ENCODE measurements around the gene ADRM1. TPM values are rescaled to one million over a fixed set of nuclear protein-coding genes. Genes with fewer than 3 reads are reported as not detected.

The ADRM1 gene
- total and polyA plus RNA-seq, 10 of the 15 experiments (the other 5 are each of a cell fraction or from before 2014, with no cell fraction given) = 3.4 to 213 (median 95.9) TPM

GRCh38 chr20:62301773-62302340 is 940 bp upstream of the ADRM1 start (continued):
- TF ChIP-seq, protein P1, sequence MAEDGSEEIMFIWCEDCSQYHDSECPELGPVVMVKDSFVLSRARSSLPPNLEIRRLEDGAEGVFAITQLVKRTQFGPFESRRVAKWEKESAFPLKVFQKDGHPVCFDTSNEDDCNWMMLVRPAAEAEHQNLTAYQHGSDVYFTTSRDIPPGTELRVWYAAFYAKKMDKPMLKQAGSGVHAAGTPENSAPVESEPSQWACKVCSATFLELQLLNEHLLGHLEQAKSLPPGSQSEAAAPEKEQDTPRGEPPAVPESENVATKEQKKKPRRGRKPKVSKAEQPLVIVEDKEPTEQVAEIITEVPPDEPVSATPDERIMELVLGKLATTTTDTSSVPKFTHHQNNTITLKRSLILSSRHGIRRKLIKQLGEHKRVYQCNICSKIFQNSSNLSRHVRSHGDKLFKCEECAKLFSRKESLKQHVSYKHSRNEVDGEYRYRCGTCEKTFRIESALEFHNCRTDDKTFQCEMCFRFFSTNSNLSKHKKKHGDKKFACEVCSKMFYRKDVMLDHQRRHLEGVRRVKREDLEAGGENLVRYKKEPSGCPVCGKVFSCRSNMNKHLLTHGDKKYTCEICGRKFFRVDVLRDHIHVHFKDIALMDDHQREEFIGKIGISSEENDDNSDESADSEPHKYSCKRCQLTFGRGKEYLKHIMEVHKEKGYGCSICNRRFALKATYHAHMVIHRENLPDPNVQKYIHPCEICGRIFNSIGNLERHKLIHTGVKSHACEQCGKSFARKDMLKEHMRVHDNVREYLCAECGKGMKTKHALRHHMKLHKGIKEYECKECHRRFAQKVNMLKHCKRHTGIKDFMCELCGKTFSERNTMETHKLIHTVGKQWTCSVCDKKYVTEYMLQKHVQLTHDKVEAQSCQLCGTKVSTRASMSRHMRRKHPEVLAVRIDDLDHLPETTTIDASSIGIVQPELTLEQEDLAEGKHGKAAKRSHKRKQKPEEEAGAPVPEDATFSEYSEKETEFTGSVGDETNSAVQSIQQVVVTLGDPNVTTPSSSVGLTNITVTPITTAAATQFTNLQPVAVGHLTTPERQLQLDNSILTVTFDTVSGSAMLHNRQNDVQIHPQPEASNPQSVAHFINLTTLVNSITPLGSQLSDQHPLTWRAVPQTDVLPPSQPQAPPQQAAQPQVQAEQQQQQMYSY (CRISPR knock-in tag; IDR thresholded peaks at IDR 0.05) = no peak
- TF ChIP-seq RAD51 (IDR thresholded peaks at IDR 0.05) (no peak), ZNF274 (IDR thresholded peaks at IDR 0.05; ENCODE audit: insufficient read depth, insufficient read length) (no peak), FOS (IDR thresholded peaks at IDR 0.05; ENCODE audit: borderline replicate concordance, extremely low read depth, insufficient read length) (no peak), NR2C1 (IDR thresholded peaks at IDR 0.05) (no peak), CHD2 (IDR thresholded peaks at IDR 0.05; ENCODE audit: borderline replicate concordance, low read depth, low read length) (no peak), CBX3 (IDR thresholded peaks at IDR 0.05; ENCODE audit: borderline replicate concordance, low read depth) (no peak), ESRRA (IDR thresholded peaks at IDR 0.05; ENCODE audit: low read length) (no peak), ZSCAN29 (IDR thresholded peaks at IDR 0.05) (no peak), HDAC2 (IDR thresholded peaks at IDR 0.05) (no peak), SMAD5 (IDR thresholded peaks at IDR 0.05; ENCODE audit: low read depth) (no peak), PKNOX1 (IDR thresholded peaks at IDR 0.05) (peak; percentile 7; the same call in 1 of the 2 replicates), ATF3 (IDR thresholded peaks at IDR 0.05; ENCODE audit: borderline replicate concordance, extremely low read depth, low read depth, low read length) (no peak), ZNF217 (IDR thresholded peaks at IDR 0.05) (peak; percentile 98), NBN (IDR thresholded peaks at IDR 0.05) (peak; percentile 77), MAX (IDR thresholded peaks at IDR 0.05; ENCODE audit: low read depth, low read length) (no peak), TCF7 (IDR thresholded peaks at IDR 0.05; ENCODE audit: borderline replicate concordance) (no peak), BRCA1 (IDR thresholded peaks at IDR 0.05; ENCODE audit: low read depth, low read length) (no peak), TARDBP (IDR thresholded peaks at IDR 0.05; ENCODE audit: borderline replicate concordance) (0 out of 2 replicates have a peak, but pooled peaks have one; percentile 41), RBBP5 (conservative IDR thresholded peaks at IDR 0.05) (no peak), ETV6 (conservative IDR thresholded peaks at IDR 0.05 in 1 of 2, IDR thresholded peaks at IDR 0.05 in 1 of 2; ENCODE audit: borderline replicate concordance in 1 of 2, low read depth in 1 of 2) (no peak), IKZF2 (IDR thresholded peaks at IDR 0.05) (peak; percentile 50 to 60; a peak in 3 of 4 replicates), HCFC1 (IDR thresholded peaks at IDR 0.05; ENCODE audit: low read length) (0 out of 2 replicates have a peak, but pooled peaks have one; percentile 16)
- TF ChIP-seq, protein P2, sequence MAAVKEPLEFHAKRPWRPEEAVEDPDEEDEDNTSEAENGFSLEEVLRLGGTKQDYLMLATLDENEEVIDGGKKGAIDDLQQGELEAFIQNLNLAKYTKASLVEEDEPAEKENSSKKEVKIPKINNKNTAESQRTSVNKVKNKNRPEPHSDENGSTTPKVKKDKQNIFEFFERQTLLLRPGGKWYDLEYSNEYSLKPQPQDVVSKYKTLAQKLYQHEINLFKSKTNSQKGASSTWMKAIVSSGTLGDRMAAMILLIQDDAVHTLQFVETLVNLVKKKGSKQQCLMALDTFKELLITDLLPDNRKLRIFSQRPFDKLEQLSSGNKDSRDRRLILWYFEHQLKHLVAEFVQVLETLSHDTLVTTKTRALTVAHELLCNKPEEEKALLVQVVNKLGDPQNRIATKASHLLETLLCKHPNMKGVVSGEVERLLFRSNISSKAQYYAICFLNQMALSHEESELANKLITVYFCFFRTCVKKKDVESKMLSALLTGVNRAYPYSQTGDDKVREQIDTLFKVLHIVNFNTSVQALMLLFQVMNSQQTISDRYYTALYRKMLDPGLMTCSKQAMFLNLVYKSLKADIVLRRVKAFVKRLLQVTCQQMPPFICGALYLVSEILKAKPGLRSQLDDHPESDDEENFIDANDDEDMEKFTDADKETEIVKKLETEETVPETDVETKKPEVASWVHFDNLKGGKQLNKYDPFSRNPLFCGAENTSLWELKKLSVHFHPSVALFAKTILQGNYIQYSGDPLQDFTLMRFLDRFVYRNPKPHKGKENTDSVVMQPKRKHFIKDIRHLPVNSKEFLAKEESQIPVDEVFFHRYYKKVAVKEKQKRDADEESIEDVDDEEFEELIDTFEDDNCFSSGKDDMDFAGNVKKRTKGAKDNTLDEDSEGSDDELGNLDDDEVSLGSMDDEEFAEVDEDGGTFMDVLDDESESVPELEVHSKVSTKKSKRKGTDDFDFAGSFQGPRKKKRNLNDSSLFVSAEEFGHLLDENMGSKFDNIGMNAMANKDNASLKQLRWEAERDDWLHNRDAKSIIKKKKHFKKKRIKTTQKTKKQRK (IDR thresholded peaks at IDR 0.05; ENCODE audit: low read depth, low read length) = no peak
